HepG2 (cell line): ENCODE results near the gene FAM193A. TPM values are rescaled to one million over a fixed set of nuclear protein-coding genes. Genes with fewer than 3 reads are reported as not detected.

Experiments
- ATAC-seq: fragments of 200-7000 bp; cut with Tn5 transposase; 3 replicates; pipeline ENCODE4 v1.9.1; 2020; ENCODE audit warnings: mild to moderate bottlenecking, moderate library complexity
- BruUV-seq: library from RNA; stranded (reverse); fragments of 400-500 nt; replicated peaks from 2 replicates; lab custom pipeline; 2021; lab: Mats Ljungman, UMichigan
- CTCF ChIA-PET: fragments of 300-600 bp; formaldehyde crosslinking; extraction: SDS; loops from one replicate; lab custom pipeline; 2021; ENCODE audit warnings: low total read pairs, inconsistent platforms, low intra/inter-chr PET ratio; lab: Yijun Ruan, JAX
- POLR2A ChIA-PET: fragments of 350-600 bp; sonication (Branson Sonifier 250); formaldehyde crosslinking; loops from one replicate; lab custom pipeline; 2020; ENCODE audit warnings: antibody characterized with exemption, inconsistent platforms; lab: Yijun Ruan, JAX
- DNase-seq: peaks from one replicate; pipeline ENCODE4 v3.0.0-alpha.2; 2015; ENCODE audit warnings: low spot score
- FAIRE-seq: peaks from 3 replicates; lab custom pipeline; 2011; peaks lifted over from hg19 to GRCh38; lab: Jason Lieb, UNC
- H2AFZ ChIP-seq: one replicate; pipeline ENCODE4 v1.6.1; 2011; ENCODE audit warnings: low read length, inconsistent platforms
- H3K27ac ChIP-seq: fragments of 300-600 bp; 3 replicates; pipeline ENCODE4 v1.8.0; 2011; ENCODE audit warnings: mixed run types, mild to moderate bottlenecking, mixed read lengths, low read length, inconsistent platforms; ENCODE audit not compliant: insufficient read depth; ENCODE audit errors: extremely low read length
- H3K27me3 ChIP-seq, 2 experiments: fragments of 200-600 bp in 1 of 2; 2 replicates in 1 of 2; 3 replicates in 1 of 2; pipeline versions ENCODE4 v1.6.0 to v1.8.0; 2011; ENCODE audit warnings: low read length in 2 of 2, mild to moderate bottlenecking in 2 of 2, moderate library complexity in 2 of 2, inconsistent platforms in 1 of 2; ENCODE audit not compliant: insufficient read depth in 2 of 2, control insufficient read depth in 1 of 2
- H3K36me3 ChIP-seq, 2 experiments: fragments of 200-600 bp in 1 of 2; replicated peaks in 1 of 2; 2 replicates in 1 of 2; 3 replicates in 1 of 2; pipeline versions ENCODE4 v1.5.1 to v1.8.0; 2011; ENCODE audit warnings: low read length in 2 of 2, inconsistent platforms in 1 of 2; ENCODE audit not compliant: insufficient read depth in 2 of 2, control insufficient read depth in 1 of 2
- H3K4me1 ChIP-seq: 2 replicates; pipeline ENCODE4 v1.5.1; 2012; ENCODE audit warnings: low read length, inconsistent platforms; ENCODE audit not compliant: insufficient read depth
- H3K4me2 ChIP-seq: 2 replicates; pipeline ENCODE4 v1.6.0; 2011; ENCODE audit warnings: low read depth, low read length, inconsistent platforms
- H3K4me3 ChIP-seq, 3 experiments: fragments of 200-600 bp in 1 of 3; sonication (generic), shearing (Covaris generic) in 1 of 3; replicated peaks in 1 of 3; 2 replicates each; pipeline ENCODE4 v1.5.1; 2011 to 2016; ENCODE audit warnings: low read length in 3 of 3, inconsistent platforms in 2 of 3, low read depth in 2 of 3, mild to moderate bottlenecking in 2 of 3, control low read depth in 1 of 3, mixed read lengths in 1 of 3; ENCODE audit not compliant: insufficient read depth in 1 of 3
- H3K79me2 ChIP-seq: one replicate; pipeline ENCODE4 v1.6.1; 2011; ENCODE audit warnings: low read length, inconsistent platforms; ENCODE audit not compliant: insufficient read depth
- H3K9ac ChIP-seq: 2 replicates; pipeline ENCODE4 v1.6.0; 2011; ENCODE audit warnings: mild to moderate bottlenecking, low read depth, low read length, inconsistent platforms; ENCODE audit not compliant: insufficient read depth
- H3K9me3 ChIP-seq: 2 replicates; pipeline ENCODE4 v1.5.1; 2012; ENCODE audit warnings: mild to moderate bottlenecking, low read length
- H4K20me1 ChIP-seq: 2 replicates; pipeline ENCODE4 v1.6.0; 2011; ENCODE audit warnings: inconsistent platforms, mild to moderate bottlenecking, low read length, moderate library complexity; ENCODE audit not compliant: insufficient read depth
- ETV6 ChIP-seq: sonication (generic); formaldehyde crosslinking; conservative IDR thresholded peaks from 2 replicates; pipeline ENCODE4 v1.4.0; 2020; ENCODE audit warnings: missing genetic modification reagents
- IRX3 ChIP-seq: sonication (generic); formaldehyde crosslinking; IDR thresholded peaks from 2 replicates; pipeline ENCODE4 v1.8.1; 2023; ENCODE audit warnings: mild to moderate bottlenecking, low read depth, missing genetic modification reagents, borderline replicate concordance
- JARID2 ChIP-seq: sonication (generic); formaldehyde crosslinking; IDR thresholded peaks from 2 replicates; pipeline ENCODE4 v1.8.1; 2023; ENCODE audit warnings: missing genetic modification reagents, inconsistent platforms; ENCODE audit not compliant: insufficient replicate concordance
- NR2F1 ChIP-seq, 2 experiments: fragments of 450-650 bp in 1 of 2; formaldehyde crosslinking in 1 of 2; IDR thresholded peaks; 2 replicates each; pipeline versions ENCODE4 v1.5.0 to v1.6.1; 2016 to 2020; ENCODE audit warnings: mild to moderate bottlenecking in 1 of 2, missing compliant biosample characterization in 1 of 2, missing genetic modification reagents in 1 of 2, moderate library complexity in 1 of 2
- RXRB ChIP-seq: IDR thresholded peaks from 2 replicates; pipeline ENCODE4 v1.6.1; 2016; ENCODE audit warnings: borderline replicate concordance, missing genetic modification reagents, missing compliant biosample characterization
- SIX4 ChIP-seq: sonication (generic); formaldehyde crosslinking; IDR thresholded peaks from 2 replicates; pipeline ENCODE4 v1.4.0; 2020; ENCODE audit warnings: missing genetic modification reagents
- TRIM24 ChIP-seq: sonication (generic); formaldehyde crosslinking; IDR thresholded peaks from 2 replicates; pipeline ENCODE4 v1.8.0; 2022; ENCODE audit warnings: mild to moderate bottlenecking, missing genetic modification reagents
- ZNF562 ChIP-seq: sonication (generic); formaldehyde crosslinking; IDR thresholded peaks from 2 replicates; pipeline ENCODE4 v1.8.0; 2022; ENCODE audit warnings: missing genetic modification reagents, borderline replicate concordance
- ZNF607 ChIP-seq: sonication (generic); formaldehyde crosslinking; IDR thresholded peaks from 2 replicates; pipeline ENCODE4 v1.5.1; 2020; ENCODE audit warnings: missing genetic modification reagents, mild to moderate bottlenecking, borderline replicate concordance
- WGBS: methylation state at CpG from one replicate; pipeline ENCODE4 v1.1.6; 2017; ENCODE audit warnings: low lambda C conversion rate; 5-methylcytosine and 5-hydroxymethylcytosine counted together
- in situ Hi-C: cut with HindIII; loops from 2 replicates; pipeline ENCODE4 v1.10.0; 2017; ENCODE audit warnings: low pct_unique_long_range_greater_than_20kb; ENCODE audit not compliant: extremely low pct_ligation_motif_present
- intact Hi-C: fragments of 100-400 bp; cut with micrococcal nuclease; formaldehyde crosslinking; loops from one replicate; pipeline ENCODE4 v1.10.0; 2022; ENCODE audit not compliant: unreplicated experiment
- polyA plus RNA-seq, 8 experiments: library from polyadenylated mRNA; depleted of rRNA in 3 of 8; stranded (reverse) in 7 of 8; unstranded in 1 of 8; fragments of >200 nt; fragmentation: Illumina TruSeq in 4 of 8; extraction: Trizol in 4 of 8; gene quantifications; 2 replicates each; pipeline versions ENCODE4 v1.2.1 to v1.2.3, GENCODE V29; 2011 to 2016; ENCODE audit warnings: low read depth in 4 of 8, missing spikeins in 1 of 8, mixed read lengths in 1 of 8; ENCODE audit not compliant: insufficient read depth in 1 of 8
- total RNA-seq, 5 experiments: library from RNA; depleted of rRNA; stranded (reverse); fragments of >200 nt; fragmentation: Illumina TruSeq; extraction: Trizol; gene quantifications; 2 replicates each; pipeline ENCODE4 v1.2.3, GENCODE V29; 2016; ENCODE audit warnings: low read depth in 1 of 5
- TF ChIP-seq, protein P1 (sequence below): sonication (generic); formaldehyde crosslinking; IDR thresholded peaks from 2 replicates; pipeline ENCODE4 v1.4.0; 2020; ENCODE audit warnings: missing genetic modification reagents
- TF ChIP-seq, protein P2 (sequence below): fragments of 450-650 bp; IDR thresholded peaks from 2 replicates; pipeline ENCODE4 v1.6.1; 2017
- TF ChIP-seq, protein P3 (sequence below): sonication (generic); formaldehyde crosslinking; conservative IDR thresholded peaks from 2 replicates; pipeline ENCODE4 v1.4.0; 2020; ENCODE audit warnings: missing genetic modification reagents
- TF ChIP-seq, protein P4 (sequence below): sonication (generic); formaldehyde crosslinking; IDR thresholded peaks from 2 replicates; pipeline ENCODE4 v1.9.0; 2022; ENCODE audit warnings: low read depth, missing genetic modification reagents
- TF ChIP-seq, protein P5 (sequence below): sonication (generic); formaldehyde crosslinking; IDR thresholded peaks from 2 replicates; pipeline ENCODE4 v1.4.0; 2020; ENCODE audit warnings: mild to moderate bottlenecking, low read depth, missing genetic modification reagents
- TF ChIP-seq, protein P6 (sequence below): IDR thresholded peaks from 2 replicates; pipeline ENCODE4 v1.6.1; 2016; ENCODE audit warnings: low read depth, control low read depth

FAM193A gene
- total and polyA plus RNA-seq, 2 of the 13 experiments (the other 11 are each of a cell fraction or from before 2014, with no cell fraction given): 5.7 to 8.7 TPM

DNA sequence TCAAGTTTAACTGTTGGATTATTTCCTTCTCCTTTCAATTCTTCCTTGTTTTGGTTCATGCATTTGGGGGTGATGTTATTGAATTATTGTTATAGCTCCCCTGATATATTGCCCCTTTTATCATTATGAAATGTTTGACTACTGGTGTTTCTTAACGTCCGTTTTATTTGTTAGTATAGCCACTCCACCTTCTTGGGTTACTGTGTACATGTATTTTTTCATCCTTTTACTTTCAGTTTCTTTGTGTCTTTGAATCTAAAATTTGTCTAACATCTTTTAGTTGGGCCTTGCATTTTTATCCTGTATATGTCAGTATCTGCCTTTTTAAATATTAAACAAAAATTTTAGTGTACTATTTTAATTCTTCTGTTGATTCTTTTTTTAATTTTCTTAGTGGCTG, 131.0 kb downstream of the FAM193A start:
- Histone ChIP-seq H3K79me2 (peaks cover 3% of the 10 kb centered on the region), H3K9ac (no peak overlapping the region), H3K27ac (no peak overlapping the region), H3K9me3 (no peaks in the 10 kb centered on the region), H4K20me1 (no peaks in the 10 kb centered on the region), H3K4me3 (no peak overlapping the region), H3K27me3 (no peaks in the 10 kb centered on the region), H3K4me2 (no peak overlapping the region), H2AFZ (no peak overlapping the region), H3K36me3 (peaks cover 25 to 65% of the 10 kb centered on the region in 2 experiments), H3K4me1 (no peaks in the 10 kb centered on the region)
- intact Hi-C loops (no loop called here), in situ Hi-C loops (no loop called here)
- no TSS peak for BruUV-seq
- FAIRE-seq (no peak), DNase-seq (no peak), ATAC-seq (no peak)
- CTCF ChIA-PET: no interaction called here
- WGBS: 89% methylated on average over 2 of the region's 2 CpGs
- POLR2A ChIA-PET: no interaction called here
- TF ChIP-seq NR2F1 (CRISPR knock-in tag; IDR thresholded peaks at IDR 0.05): no peak
- TF ChIP-seq, protein P1, sequence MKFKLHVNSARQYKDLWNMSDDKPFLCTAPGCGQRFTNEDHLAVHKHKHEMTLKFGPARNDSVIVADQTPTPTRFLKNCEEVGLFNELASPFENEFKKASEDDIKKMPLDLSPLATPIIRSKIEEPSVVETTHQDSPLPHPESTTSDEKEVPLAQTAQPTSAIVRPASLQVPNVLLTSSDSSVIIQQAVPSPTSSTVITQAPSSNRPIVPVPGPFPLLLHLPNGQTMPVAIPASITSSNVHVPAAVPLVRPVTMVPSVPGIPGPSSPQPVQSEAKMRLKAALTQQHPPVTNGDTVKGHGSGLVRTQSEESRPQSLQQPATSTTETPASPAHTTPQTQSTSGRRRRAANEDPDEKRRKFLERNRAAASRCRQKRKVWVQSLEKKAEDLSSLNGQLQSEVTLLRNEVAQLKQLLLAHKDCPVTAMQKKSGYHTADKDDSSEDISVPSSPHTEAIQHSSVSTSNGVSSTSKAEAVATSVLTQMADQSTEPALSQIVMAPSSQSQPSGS (CRISPR knock-in tag): no peak
- no peak for TF ChIP-seq JARID2
- TF ChIP-seq, protein P2, sequence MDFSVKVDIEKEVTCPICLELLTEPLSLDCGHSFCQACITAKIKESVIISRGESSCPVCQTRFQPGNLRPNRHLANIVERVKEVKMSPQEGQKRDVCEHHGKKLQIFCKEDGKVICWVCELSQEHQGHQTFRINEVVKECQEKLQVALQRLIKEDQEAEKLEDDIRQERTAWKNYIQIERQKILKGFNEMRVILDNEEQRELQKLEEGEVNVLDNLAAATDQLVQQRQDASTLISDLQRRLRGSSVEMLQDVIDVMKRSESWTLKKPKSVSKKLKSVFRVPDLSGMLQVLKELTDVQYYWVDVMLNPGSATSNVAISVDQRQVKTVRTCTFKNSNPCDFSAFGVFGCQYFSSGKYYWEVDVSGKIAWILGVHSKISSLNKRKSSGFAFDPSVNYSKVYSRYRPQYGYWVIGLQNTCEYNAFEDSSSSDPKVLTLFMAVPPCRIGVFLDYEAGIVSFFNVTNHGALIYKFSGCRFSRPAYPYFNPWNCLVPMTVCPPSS: no peak
- no peak for TF ChIP-seq RXRB (CRISPR knock-in tag)
- no peak for TF ChIP-seq SIX4 (CRISPR knock-in tag)
- TF ChIP-seq, protein P3, sequence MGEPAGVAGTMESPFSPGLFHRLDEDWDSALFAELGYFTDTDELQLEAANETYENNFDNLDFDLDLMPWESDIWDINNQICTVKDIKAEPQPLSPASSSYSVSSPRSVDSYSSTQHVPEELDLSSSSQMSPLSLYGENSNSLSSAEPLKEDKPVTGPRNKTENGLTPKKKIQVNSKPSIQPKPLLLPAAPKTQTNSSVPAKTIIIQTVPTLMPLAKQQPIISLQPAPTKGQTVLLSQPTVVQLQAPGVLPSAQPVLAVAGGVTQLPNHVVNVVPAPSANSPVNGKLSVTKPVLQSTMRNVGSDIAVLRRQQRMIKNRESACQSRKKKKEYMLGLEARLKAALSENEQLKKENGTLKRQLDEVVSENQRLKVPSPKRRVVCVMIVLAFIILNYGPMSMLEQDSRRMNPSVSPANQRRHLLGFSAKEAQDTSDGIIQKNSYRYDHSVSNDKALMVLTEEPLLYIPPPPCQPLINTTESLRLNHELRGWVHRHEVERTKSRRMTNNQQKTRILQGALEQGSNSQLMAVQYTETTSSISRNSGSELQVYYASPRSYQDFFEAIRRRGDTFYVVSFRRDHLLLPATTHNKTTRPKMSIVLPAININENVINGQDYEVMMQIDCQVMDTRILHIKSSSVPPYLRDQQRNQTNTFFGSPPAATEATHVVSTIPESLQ (CRISPR knock-in tag): no peak
- no peak for TF ChIP-seq ETV6
- TF ChIP-seq IRX3 (CRISPR knock-in tag): no peak
- TF ChIP-seq ZNF562 (CRISPR knock-in tag): no peak
- TF ChIP-seq, protein P4, sequence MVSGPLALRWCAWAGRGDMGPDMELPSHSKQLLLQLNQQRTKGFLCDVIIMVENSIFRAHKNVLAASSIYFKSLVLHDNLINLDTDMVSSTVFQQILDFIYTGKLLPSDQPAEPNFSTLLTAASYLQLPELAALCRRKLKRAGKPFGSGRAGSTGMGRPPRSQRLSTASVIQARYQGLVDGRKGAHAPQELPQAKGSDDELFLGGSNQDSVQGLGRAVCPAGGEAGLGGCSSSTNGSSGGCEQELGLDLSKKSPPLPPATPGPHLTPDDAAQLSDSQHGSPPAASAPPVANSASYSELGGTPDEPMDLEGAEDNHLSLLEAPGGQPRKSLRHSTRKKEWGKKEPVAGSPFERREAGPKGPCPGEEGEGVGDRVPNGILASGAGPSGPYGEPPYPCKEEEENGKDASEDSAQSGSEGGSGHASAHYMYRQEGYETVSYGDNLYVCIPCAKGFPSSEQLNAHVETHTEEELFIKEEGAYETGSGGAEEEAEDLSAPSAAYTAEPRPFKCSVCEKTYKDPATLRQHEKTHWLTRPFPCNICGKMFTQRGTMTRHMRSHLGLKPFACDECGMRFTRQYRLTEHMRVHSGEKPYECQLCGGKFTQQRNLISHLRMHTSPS: no peak
- TF ChIP-seq, protein P5, sequence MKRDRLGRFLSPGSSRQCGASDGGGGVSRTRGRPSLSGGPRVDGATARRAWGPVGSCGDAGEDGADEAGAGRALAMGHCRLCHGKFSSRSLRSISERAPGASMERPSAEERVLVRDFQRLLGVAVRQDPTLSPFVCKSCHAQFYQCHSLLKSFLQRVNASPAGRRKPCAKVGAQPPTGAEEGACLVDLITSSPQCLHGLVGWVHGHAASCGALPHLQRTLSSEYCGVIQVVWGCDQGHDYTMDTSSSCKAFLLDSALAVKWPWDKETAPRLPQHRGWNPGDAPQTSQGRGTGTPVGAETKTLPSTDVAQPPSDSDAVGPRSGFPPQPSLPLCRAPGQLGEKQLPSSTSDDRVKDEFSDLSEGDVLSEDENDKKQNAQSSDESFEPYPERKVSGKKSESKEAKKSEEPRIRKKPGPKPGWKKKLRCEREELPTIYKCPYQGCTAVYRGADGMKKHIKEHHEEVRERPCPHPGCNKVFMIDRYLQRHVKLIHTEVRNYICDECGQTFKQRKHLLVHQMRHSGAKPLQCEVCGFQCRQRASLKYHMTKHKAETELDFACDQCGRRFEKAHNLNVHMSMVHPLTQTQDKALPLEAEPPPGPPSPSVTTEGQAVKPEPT (CRISPR knock-in tag): no peak
- no peak for TF ChIP-seq TRIM24
- TF ChIP-seq, protein P6, sequence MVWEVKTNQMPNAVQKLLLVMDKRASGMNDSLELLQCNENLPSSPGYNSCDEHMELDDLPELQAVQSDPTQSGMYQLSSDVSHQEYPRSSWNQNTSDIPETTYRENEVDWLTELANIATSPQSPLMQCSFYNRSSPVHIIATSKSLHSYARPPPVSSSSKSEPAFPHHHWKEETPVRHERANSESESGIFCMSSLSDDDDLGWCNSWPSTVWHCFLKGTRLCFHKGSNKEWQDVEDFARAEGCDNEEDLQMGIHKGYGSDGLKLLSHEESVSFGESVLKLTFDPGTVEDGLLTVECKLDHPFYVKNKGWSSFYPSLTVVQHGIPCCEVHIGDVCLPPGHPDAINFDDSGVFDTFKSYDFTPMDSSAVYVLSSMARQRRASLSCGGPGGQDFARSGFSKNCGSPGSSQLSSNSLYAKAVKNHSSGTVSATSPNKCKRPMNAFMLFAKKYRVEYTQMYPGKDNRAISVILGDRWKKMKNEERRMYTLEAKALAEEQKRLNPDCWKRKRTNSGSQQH (CRISPR knock-in tag): no peak
- TF ChIP-seq ZNF607 (CRISPR knock-in tag): no peak
